ENCODE results near the gene EEF1AKMT2.

DNA sequence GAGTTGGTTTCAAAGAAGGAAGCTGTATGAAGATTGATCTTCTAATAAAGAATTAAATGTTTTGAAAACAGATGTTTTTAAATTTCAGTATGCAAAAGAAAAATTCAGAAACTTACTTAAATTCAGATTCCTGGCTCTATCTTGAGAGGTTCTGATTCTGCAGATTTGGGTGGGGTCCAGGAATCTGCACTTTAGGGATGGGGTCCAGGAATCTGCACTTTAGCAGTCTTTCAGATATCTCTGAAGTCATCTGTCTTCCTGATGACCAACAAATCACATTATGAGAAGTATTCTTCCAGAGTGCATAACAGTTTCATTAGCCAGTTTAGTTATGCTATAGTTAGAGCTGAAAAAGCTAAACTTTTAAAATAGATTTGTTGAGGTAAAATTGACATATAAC is 34.0 kb upstream of the EEF1AKMT2 start:
- no peak for TF ChIP-seq KDM1A (IDR thresholded peaks at IDR 0.05)
- no peak for TF ChIP-seq YY1 (IDR thresholded peaks at IDR 0.05; ENCODE audit: borderline replicate concordance in 1 of 3, control insufficient read depth in 1 of 3, extremely low read depth in 1 of 3, insufficient read depth in 3 of 3, insufficient read length in 1 of 3, insufficient replicate concordance in 2 of 3, low read depth in 1 of 3, low read length in 2 of 3)
- no peak for TF ChIP-seq TCF3 (CRISPR knock-in tag; IDR thresholded peaks at IDR 0.05)
